Stimulated activated CD4-positive, alpha-beta T cell treated with anti-CD3 and anti-CD28 coated beads, Interleukin-1b, Interleukin-23, amount 100 ng/mL, for 1 hour (primary cell): Measurements from ENCODE around the gene MGA.

Source experiments
- DNase-seq, 2 donors: peaks; one replicate each; pipeline ENCODE4 v3.0.0-alpha.2; 2020; ENCODE audit warnings: low read depth in 2 of 2

Gene MGA

DNA sequence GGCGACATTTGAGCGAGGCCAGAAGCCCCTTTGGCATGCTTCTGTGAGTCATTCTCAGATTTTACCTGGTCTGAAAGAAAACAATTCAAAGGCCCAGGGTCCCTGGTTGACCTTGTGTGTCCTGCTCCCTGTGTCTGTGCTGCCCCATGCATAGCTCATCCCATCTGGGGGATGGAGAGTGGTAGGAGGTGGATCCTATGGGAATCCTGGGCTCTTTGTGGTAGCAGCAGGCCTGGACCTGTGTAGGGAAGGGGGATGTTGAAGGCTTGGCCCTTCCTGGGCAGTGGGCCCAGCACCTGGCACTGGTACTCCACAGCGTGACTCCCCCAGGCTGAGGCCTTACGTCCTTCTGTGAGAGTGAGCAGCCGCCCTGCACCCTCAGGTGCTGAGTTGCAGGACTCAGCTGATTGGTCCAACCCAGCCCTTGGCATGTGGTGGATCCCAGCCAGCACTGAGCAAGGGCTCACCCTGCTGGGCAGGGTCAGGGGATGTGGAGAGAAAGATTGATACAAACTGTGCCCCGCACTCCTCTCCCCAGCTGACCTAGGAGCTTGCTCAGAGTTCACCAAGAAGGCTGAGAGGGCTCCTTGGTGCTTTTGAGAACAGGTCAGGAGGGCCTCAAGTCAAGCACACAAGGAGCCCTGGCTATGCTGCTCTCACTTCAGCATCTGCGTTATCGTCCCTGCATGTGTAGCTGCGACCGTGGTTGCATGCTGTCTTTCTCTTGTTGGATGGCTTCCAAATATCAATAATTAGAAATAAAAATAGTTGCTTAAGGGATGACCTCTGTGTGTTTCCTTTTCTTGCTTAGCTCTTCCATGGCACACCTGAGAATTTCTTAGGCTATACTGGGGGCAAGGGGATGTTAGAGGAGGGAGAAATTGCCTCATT, 146.3 kb downstream of the MGA start:
- no peak for DNase-seq

DNA sequence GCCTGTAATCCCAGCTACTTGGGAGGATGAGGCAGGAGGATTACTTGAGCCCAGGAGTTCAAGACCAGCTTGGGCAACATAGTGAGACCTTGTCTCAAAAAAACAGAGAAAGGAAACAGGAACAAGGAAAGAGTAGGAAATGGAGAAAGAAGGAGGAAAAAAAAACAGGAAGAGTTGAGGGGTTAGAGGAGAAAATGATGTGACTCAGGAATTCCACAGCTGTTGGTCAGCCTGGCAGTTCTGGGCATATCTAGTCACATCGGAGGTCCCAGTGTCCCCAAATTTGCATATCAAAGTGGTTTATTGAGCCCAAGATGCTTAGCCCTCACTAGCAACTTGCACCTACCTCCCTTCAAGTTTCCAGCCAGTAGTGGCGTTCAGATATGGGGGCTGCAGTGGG, 148.9 kb downstream of the MGA start:
- no peak for DNase-seq

DNA sequence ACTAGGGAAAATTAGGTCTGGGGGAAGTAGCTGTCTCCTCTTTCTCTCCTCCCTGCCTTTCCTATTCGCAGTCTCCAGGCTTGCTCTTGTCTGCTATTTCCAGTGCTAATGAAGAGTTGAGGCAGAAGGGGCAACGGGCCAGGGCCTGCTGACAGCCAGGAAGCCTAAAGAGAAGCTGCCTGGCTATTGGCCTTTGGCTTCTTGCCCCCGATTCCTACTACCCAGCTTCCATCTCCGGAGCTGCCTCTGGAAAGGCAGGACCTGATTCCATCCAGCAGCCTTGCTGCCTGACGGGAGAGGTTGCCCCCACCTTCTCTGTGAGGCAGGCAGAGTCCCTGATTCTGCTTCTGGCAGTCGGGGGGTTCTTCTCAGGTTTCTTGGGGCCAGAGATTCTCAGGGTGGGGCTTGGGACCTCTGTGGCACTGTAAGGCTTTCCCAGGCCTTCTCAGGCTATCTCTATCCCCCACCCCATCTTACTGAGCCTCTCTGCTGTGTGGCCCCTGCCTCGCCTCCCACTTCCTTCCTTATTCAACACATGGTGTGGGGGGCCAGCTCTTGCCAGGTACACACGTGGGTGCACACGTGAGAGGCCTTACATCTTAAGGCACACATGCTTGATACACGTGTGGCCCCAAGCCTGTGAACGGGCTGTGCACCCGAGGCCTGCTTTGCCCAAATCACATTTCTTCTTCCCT, 149.5 kb downstream of the MGA start:
- no peak for DNase-seq

DNA sequence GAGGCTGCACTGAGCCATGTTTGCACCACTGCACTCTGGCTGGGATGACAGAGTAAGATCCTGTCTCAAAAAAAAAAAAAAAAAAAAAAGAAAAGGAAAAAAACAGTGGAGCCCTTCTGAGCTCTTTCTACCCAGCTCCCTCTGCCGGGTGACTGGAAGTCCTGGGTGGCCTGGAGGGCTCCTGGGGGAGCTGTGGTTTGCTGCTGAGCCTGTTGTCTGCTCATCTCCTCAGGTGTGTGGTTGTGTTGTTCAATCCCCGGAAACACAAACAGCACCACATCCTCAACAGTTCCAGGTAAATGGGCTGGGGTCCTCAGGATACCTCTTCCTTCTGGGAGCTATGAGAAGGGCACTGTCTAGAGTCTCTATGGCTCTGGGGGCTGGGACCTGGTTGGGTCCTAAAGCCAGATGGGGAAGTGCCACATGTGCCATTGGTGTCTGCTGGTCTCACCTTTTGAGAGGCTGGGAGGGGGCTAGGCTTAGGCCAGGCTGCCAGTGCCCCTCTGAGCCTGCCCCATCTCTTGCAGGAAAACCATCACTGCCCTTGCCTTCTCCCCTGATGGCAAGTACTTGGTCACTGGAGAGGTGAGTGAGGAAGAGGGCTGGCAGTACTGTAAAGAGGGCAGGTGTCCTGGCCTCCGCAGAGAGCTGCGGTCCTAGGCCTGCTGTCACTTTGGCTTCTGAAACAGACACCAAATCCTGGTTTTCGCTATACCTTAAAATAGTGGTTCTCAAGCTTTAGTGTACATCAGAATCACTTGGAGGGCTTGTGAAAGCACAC, 150.6 kb downstream of the MGA start:
- DNase-seq, result no peak

DNA sequence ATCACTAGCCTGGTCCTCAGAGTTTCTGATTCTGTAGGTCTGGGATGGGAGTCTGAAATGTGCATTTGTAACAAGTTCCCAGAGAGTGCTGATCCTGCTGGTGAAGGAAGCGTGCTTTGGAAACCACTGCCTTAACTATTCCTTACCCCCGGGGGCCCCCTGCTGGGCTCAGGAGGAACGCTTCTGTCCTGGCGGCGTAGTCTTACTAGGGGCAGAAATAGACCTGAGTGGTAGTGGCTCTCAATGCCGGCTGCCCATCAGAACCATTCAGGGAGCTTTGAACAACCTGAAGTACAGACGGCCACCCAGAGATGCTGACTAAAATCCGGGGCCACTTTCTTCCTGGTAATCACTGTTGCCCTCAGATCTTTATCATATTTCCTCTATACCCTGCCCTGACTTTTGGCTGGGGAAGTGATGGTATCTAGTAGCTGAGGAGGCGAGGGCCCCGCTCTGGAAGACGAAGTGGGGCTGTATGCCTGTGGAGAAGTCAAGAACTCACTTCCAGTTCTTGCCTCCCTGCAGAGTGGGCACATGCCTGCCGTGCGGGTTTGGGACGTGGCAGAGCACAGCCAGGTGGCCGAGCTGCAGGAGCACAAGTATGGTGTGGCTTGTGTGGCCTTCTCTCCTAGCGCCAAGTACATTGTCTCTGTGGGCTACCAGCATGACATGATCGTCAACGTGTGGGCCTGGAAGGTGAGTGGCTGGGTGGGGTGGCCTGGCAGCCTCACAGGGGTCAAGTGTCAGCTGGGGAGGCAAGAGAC, 151.4 kb downstream of the MGA start:
- DNase-seq, result peak; percentile 37 to 62

DNA sequence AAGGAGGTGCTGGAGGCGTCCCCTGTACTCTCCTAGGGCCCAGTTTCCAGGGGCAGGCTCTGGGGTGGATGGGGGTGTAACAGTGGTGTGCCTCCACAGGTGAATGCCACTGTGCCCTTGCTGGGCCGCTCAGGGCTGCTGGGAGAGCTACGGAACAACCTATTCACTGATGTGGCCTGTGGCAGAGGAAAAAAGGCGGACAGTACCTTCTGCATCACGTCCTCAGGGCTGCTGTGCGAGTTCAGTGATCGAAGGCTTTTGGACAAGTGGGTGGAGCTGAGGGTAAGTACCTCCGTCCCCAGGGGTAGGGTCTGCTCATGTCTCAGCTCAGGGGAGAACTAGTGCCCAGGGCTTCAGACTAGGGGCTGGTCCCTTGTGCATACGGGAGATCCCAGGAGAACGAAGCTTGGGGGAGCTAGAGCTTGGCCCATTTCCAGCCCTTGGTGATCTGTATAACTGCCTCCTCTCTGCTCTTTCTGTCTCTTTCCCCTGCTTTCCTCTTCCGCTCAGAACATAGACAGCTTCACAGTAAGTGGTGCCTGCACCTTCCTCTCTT, 152.7 kb downstream of the MGA start:
- DNase-seq, result no peak

DNA sequence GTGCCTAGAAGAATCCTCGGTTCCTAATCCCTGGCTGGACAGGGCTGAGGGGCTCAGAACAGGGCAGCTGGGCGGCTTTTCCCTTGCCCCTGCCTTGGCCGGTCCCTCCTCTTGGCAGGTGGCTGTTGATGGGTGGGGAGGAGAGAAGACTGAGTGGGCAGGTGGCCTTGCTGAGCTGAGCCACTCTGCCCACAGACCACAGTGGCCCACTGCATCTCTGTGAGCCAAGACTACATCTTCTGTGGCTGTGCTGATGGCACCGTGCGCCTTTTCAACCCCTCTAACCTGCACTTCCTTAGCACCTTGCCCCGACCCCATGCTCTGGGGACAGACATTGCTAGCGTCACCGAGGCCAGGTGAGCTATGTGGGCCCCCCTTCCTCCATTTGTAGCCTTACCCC, 153.2 kb downstream of the MGA start:
- DNase-seq, result no peak

DNA sequence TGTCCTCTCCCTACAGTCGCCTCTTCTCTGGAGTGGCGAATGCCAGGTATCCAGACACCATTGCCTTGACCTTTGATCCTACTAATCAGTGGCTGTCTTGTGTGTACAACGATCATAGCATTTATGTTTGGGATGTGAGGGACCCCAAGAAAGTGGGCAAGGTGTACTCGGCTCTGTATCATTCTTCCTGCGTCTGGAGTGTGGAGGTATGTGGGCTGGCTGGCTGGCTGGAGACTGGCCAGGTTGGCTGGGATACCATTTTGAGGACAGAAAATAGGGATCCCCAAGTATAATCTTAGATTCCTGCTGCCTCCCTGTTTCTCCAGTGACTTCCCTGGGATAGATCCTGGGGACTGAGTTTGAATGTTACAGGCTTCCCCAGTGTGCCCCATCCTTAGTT, 154.3 kb downstream of the MGA start:
- DNase-seq, result no peak

DNA sequence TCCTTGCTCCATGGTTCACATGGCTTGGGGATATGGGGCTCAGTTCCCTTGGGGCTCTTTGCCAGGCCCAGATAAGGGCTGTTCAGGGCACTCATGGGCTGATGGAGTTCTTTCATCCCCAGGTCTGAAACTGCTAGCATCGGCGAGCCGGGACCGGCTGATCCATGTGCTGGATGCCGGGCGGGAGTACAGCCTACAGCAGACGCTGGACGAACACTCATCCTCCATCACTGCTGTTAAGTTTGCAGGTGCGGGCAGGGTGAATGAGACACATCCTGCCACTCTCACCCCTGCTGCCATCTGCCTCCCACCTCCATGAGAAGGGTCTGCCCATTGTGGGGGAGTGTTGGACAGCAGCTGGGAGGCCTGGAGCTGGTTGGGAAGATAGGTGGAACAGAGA, 156.6 kb downstream of the MGA start:
- no peak for DNase-seq

DNA sequence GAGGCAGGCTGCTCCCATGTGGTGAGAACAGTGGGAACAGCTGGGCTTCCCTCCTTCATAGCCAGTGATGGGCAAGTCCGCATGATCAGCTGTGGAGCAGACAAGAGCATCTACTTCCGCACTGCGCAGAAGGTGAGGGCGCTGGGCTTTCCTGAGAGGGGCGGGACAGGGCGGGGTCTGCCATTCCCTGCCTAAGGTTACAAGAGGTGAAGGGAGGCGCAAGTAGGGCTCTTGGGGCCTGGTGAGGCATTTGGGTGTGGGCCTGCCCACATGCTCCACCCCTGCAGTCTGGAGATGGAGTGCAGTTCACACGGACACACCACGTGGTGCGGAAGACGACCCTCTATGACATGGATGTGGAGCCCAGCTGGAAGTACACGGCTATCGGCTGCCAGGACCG, 157.1 kb downstream of the MGA start:
- no peak for DNase-seq

DNA sequence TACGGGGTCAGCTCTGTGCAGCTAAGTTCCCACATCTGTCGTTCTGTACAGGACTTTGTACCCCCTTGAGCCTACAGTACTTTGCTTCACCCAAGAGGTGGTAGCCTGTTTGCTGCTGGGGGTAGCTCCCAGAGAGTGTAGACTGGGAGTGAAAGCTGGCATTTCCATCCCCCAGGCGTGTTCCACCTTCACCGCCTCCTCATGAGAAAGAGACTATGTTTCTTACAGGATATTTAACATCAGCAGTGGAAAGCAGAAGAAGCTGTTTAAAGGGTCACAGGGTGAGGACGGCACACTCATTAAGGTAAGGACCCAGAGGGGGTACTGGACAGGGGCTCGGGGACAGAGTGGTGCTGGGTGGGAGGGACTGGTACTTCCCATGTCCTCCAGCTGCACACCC, 157.6 kb downstream of the MGA start:
- DNase-seq, result no peak

DNA sequence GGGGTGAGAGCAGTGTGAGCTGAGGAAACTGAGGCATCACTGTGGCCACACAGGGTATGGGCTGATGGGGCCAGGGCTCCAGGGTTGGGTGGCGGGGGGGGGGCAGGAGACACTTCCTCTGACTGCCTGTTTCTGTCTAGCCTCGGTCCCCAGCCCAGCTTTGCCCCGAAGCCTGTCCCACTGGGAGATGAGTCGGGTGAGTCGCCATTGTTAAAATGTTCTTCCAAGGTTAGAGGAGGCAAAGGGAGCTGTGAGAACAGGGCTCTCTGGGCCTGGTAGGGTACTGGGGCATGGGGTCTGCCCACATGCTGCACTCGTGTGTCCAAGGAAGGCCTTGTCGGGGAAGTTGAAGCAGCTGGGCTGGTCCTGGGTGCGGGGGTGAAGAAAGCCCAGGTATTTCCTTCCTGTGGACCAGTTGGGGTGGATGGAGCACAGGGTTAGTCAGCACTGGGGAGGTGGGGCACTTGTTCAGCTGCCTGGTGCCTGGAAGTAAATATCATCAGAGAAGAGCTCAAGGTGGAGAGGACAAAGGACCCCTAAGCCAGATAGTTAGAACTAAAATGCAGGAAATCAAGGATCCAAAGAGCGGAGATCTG, 159.3 kb downstream of the MGA start:
- no peak for DNase-seq

DNA sequence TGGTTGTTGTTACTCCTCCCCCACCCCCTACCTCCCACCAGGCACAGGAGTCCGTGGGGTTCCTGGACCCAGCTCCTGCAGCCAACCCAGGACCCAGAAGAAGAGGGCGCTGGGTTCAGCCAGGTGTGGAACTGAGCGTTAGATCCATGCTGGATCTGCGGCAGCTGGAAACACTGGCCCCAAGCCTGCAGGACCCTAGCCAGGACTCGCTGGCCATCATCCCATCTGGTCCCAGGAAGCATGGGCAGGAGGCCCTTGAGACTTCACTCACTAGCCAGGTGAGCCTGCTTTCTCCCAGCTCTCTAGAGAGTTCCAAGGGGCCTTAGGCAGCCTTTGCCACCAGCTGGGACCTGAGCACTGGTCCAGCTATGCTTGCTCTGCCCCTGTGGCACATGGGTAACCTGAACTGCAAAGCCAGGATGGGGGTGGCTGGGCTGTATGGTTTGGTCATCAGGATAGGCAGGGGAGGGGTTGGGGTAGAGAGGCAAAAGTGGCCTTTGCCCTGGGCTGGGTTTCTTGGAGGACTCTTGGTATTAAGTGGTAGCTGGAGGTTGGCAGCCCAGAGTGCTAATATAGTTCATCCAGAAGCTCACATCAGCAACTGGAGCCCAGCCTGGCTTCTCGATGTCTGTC, 160.7 kb downstream of the MGA start:
- no peak for DNase-seq

DNA sequence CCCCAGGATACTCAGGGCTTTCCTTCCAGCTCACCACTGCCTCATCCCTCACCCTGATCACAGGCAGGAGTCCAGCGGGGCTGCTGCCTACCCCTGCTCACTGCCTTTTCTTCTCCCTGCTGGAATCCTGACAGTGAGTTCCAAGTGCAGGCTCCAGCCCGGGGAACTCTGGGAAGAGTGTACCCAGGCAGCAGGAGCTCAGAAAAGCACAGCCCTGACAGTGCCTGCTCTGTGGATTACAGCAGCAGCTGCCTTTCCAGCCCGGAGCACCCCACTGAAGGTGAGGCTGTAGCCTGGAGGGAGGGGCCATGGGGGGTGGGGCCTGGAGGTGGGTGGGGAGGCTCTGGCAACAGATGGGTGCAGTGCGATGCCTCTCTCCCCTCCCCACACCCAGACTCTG, 161.6 kb downstream of the MGA start:
- DNase-seq, result no peak

DNA sequence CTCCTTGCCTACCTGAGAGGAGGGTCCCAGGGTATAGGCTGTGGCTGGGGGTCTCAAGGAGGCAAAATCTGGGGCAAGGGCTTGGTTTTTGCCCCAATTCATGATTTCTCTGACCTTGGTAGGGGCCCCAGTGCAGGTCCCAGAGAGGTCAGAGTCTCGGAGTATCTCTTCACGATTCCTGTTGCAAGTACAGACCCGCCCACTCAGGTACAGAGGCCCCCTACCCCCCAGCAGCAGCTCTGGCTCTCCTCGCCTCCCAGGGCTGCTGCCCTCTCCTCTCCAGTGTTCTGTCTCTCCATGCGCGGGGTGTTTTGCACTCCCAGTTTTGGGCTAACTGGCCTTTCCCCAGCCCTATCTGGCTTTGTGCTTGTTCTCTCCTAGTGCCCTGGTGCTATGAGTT, 162.3 kb downstream of the MGA start:
- no peak for DNase-seq
